NCI-H1436 treated with DMSO at 0.1 percent for 48 hours (cell line): ENCODE data around the gene SLC6A8.
"Not testable (repeated sequence)": the region's sequence is repeated elsewhere in the genome, so short reads cannot be mapped to it uniquely, and the experiment has no call there.

ENCODE experiments used
- DNase-seq: peaks from one replicate; lab custom pipeline; 2025; lab: John Stamatoyannopoulos, UW

SLC6A8 gene

GRCh38 chrX:153672531-153673427 lies 14.9 kb upstream of the SLC6A8 start:
- no peak for DNase-seq

DNA sequence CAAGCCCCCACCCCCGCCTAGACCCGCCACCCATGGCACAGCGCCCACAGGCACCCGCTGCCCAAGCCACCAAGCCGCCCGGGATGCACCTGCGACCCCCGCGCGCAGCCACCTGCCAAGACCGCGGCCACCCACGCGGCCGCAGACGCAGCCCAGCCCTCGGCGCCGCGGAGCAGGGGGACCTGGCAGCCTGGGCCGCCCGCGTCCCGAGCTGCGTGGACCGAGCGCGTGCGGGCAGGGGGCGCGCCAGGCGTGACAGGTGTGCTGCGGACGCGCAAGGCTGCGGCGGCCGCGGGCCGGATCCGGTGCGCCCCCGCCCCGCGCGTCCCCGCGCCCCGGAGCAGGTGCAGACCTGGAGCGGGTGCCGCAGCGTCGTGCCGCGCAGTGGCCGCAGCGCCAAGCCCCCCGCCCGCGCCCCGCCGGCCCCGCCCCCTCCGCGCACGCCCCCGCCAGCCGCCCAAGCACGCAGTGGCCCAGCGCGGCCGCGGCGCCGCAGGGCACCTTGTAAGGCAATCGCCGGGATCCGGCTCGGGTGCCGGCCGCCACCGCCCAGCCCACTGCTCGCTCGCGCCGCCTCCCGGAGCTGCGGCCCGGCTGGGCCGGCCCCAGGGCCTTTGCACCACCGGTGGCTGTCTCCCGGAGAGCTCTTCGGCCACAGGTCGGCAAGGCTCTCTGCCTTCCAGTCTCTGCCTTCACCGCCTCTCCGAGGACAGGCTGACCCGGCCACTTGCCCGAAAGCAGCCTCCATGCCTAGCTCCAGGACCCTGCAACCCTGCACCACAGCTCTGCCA lies 14.1 kb upstream of the SLC6A8 start, which contains the start of gene PNCK:
PNCK (minus strand) TSS at position 386 of the 791 bp plus-strand sequence. CDS start 737 bp downstream, outside the sequence.
- no peak for DNase-seq

DNA sequence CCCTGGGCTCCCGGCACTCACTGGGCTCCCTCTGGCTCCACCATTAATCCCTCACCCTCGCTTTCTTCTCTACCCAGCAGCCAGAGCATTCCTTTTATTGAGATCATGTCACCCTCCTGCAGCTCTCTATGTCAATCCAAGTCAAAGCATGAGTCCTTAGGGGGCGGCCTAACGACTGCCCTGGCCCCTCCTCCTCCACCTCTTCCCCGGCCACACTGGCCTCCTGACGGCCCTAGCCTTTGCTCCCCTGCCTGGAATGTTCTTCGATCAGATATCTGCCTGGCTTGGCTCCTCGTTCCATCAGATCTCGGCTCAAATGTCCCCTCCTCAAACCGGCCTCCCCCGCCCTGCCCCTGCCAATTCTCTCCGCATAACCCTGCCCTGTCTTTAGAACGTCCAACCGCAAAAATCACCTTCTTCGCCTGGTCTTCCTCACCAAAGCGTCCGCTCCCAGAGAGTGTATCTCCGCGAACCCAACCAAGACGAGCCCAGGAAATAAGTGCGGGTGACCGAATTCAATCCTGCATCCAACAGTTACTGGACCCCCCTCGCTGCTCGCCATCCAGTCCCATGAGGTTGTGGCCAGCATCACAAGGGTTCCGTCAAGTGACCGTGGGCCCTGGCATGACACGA lies 13.4 kb upstream of the SLC6A8 start:
- DNase-seq = no peak

DNA sequence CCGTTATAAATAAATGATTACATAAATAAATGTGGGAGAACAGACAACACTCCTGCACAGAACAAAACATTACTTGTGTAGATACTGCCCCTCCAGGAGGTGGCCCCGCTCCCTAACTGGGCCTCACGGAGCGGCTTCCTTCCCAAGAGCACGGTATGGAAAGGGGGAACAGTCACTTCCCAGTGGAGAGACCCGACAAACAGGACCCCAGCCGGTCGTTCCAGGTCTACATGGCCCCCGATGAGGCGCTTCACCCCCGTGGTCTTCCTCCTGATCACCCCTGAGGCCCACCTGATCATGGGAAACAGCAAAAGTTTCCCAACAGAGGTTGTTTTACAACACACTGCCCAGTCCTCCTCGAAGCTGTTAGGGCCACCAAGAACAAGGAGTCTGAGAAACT lies 6.6 kb upstream of the SLC6A8 start:
- no peak for DNase-seq

GRCh38 chrX:153683486-153683885 lies 4.2 kb upstream of the SLC6A8 start:
- not testable (repeated sequence) for DNase-seq

GRCh38 chrX:153684467-153685155 lies 3.1 kb upstream of the SLC6A8 start:
- DNase-seq = no peak

DNA sequence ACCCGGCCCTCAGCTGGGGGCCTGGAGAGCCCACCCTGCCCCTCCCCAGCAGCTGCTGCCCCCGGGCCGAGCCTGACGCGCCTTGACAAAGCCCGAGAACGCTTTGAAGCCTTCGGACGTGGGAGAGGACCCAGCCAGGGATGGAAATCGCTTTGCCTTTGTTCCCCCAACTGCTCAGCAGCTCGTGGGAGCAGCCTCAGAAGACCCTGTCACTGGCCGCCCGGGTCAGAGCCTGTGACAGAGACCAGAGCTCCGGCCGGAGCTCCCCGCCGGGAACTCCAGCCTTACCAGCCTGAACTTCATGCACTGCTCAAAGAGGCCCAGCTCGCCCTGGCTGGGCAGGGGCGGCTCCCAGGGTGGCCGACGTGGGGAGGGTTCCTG lies 2.6 kb upstream of the SLC6A8 start:
- DNase-seq = no peak

DNA sequence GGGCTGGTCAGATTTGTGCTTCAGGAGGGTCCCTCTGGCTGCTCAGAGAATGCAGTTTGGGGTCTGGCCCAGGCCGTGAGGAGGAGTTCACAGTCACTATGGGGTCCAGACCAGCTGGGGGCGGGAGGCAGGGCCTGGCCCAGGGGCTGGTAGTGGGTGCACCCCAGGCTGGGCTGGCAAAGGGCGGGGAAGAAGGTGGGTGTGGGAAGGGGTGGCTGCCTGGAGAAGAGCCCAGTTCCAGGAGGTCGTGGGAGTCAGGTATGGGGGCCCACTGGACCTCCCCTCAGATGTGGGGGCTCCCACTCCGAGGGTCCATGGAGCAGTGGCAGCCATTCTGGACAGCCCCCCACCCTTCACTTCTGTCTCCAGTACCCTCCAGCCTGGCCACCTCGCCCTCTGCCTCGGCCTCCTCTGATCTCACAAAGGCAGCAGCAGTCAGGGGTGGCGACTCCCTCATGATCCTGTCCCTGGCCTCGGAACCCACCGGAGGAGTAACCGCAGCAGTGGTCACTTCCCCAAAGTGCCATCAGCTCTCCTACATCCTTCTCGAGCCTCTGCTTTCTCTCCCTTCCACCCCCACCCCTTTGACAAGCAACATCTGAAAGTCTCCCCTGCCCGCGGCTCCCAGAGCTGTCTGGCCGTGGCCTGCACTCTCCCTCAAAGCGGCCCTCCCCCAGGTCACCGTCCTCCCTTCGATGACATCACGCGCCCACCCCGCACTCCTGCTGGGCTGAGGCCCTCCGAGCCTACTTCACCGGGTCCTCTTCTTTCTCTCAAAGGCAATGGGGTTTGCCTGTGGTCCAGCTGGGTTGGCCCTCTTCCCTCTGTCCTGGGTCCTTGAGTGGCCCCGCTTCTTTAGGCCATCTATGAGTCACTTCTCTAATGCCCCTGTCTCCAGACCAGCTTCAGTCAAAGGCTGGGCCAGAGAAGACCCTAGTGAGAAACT lies 1.7 kb upstream of the SLC6A8 start:
- no peak for DNase-seq

- DNase-seq = no peak
Observed at GRCh38 chrX:153686711-153687110, 1.0 kb upstream of the SLC6A8 start.

GRCh38 chrX:153688071-153688470 lies 345 bp downstream of the SLC6A8 start:
- no peak for DNase-seq

DNA sequence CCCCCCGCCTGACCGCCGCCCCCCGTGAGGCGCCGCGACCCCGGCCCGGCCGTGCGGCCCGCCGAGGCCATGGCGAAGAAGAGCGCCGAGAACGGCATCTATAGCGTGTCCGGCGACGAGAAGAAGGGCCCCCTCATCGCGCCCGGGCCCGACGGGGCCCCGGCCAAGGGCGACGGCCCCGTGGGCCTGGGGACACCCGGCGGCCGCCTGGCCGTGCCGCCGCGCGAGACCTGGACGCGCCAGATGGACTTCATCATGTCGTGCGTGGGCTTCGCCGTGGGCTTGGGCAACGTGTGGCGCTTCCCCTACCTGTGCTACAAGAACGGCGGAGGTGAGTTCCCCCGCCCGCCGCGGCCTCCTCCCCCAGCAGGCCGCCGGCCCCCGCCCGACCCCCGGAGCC lies 780 bp downstream of the SLC6A8 start:
- no peak for DNase-seq

DNA sequence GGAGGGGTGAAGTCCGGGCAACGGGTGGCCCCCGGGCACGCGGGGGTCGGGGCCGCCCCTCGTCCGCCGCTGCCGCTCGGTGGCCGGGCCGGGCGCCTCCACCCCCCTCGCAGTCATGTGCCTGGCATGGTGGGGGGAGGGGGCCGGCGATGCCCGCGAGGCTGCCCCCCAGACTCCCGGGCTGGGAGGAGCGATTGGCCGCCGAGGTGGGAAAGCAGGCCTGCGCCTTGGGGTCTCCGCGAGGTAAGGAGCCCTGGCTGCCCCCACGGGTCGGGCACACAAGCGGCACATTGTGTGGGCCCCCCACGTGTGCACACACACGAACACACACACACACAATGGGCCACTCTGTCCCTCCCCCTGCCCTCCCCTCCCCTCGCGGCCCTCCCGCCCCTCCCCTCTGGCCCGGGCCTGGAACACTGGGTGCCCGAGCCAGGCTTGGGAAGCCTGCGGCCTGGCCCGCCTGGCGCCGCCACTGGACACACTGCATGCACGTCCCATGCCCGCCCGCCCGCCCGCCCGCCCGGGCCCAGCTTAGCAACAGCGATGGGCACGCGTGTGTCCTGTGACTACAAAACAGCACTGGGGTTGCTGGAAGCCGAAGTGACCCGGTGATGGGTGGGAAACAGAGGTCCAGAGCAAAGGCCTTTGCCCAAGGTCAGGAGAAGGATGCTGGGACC lies 1.3 kb downstream of the SLC6A8 start:
- no peak for DNase-seq

GRCh38 chrX:153689654-153690465 lies 2.1 kb downstream of the SLC6A8 start:
- no peak for DNase-seq

- DNase-seq = no peak
Observed at GRCh38 chrX:153690466-153690865, 2.7 kb downstream of the SLC6A8 start.

- not testable (repeated sequence) for DNase-seq
Observed at GRCh38 chrX:153691032-153691827, 3.5 kb downstream of the SLC6A8 start.

GRCh38 chrX:153692003-153692402 lies 4.3 kb downstream of the SLC6A8 start:
- DNase-seq = no peak

GRCh38 chrX:153692611-153693156 lies 5.0 kb downstream of the SLC6A8 start:
- no peak for DNase-seq
